ENCODE results near the gene SHISA6.

DNA sequence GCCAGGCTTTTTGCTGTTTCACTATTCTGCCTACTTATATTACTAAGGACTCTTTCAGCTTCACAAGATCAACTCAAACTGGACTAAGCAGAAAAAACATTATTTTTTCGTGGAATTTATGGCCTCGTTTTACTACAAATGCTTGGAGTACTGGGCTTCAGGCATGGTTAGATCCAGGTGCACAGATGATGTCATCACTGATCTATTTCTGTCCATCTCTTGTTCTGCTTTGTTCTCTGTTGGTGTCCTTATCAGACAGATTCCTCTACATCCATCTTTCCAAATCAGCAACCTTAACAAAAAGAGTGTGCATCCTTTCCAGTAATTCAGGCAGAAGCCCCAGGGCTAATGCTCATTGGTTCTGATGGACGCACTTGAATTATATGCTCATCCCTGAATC is 247.4 kb downstream of the SHISA6 start:
- TF ChIP-seq YY1 (IDR thresholded peaks at IDR 0.05) (no peak), ATF3 (IDR thresholded peaks at IDR 0.05) (no peak), CTCF (IDR thresholded peaks at IDR 0.05; ENCODE audit: low read depth, low read length, missing input control) (no peak), SP1 (IDR thresholded peaks at IDR 0.05) (no peak), NR2F2 (IDR thresholded peaks at IDR 0.05) (no peak)

All from liver (tissue), 3 donors.